Activated CD4-positive, alpha-beta T cell treated with anti-CD3 and anti-CD28 coated beads, Interleukin-2, Interleukin-6, amounts not matched to agents 100 ng/mL and 50 ng/mL, durations not matched to agents 16 hours and 8 hours (primary cell): ENCODE results near the gene SLC25A12.
A peak's percentile ranks its signal among the peaks of the same experiment; 100 is the strongest.
"Not testable (repeated sequence)": the region's sequence is repeated elsewhere in the genome, so short reads cannot be mapped to it uniquely, and the experiment has no call there.

Source experiments
- DNase-seq: peaks from one replicate; pipeline ENCODE4 v3.0.0-alpha.2; 2020

Gene SLC25A12

GRCh38 chr2:171822525-171823322 lies 71.3 kb downstream of the SLC25A12 start:
- no peak for DNase-seq

- DNase-seq: no peak
Observed at GRCh38 chr2:171819453-171819852, 74.6 kb downstream of the SLC25A12 start.

- DNase-seq: no peak
Observed at GRCh38 chr2:171814883-171815282, 79.2 kb downstream of the SLC25A12 start.

- no peak for DNase-seq
Observed at GRCh38 chr2:171814174-171814573, 79.9 kb downstream of the SLC25A12 start.

GRCh38 chr2:171813729-171814128 lies 80.3 kb downstream of the SLC25A12 start:
- DNase-seq: no peak

DNA sequence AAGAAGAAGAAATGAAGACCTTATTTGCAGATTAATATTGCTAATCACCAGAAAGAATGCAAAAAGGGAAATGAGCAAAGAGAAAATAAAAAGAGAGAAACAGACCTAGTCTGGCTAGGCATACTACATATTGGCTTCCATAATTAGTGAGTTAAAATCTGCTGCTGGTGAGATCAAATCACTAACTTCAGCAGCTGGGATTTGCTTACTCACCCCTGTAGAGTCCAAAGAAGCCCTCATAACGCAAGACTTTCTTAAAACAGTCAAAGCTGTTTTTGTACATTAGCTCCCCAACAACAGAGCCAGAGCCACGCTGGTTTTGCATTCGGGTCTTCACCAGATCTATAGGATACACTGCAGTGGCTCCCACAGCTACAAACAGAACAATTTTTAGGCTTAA lies 80.9 kb downstream of the SLC25A12 start:
- DNase-seq: no peak

- DNase-seq: peak; percentile 16
Observed at GRCh38 chr2:171811245-171811628, 82.8 kb downstream of the SLC25A12 start.

DNA sequence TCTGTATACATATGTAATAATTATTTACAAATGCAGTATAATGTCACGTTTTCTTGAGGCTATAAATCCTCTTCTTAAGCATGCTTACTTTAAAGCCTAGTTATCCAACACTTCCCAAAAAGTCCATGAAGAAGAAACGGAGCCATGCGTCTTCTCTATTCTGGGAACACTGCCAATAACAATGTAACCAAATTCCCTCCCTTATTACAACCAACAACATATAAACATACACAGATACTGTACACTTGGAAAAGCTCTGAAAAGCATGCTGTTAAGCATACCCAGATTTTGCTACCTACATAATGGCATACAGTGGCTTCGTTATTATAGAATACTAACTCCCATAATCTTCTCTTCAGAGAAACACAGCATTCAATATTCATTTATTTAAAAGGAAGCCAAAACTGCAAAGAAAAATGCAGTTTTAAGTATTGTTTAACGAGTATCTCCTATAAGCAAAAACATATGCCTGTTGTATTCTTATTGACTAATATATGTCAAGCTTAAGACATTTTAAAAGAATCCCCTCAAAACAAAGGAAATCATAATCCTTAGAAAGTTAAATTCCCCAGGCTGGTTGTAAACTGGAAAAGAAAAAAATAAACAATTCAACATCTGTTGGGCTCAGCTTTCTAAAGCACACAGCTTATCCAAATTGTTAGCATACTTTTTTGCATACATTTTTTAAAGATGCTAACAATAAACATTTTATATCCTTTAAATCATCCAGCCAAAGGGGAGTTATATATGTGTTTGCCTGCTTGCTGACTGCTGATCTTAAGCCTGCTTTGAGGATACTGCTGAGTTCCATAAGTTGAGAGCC lies 83.4 kb downstream of the SLC25A12 start:
- no peak for DNase-seq

GRCh38 chr2:171808885-171809284 lies 85.2 kb downstream of the SLC25A12 start:
- DNase-seq: not testable (repeated sequence)

- DNase-seq: no peak
Observed at GRCh38 chr2:171807831-171808393, 86.1 kb downstream of the SLC25A12 start.

- no peak for DNase-seq
Observed at GRCh38 chr2:171807119-171807518, 86.9 kb downstream of the SLC25A12 start.

- DNase-seq: no peak
Observed at GRCh38 chr2:171804456-171804855, 89.6 kb downstream of the SLC25A12 start.

GRCh38 chr2:171803757-171804156 lies 90.3 kb downstream of the SLC25A12 start:
- DNase-seq: no peak

DNA sequence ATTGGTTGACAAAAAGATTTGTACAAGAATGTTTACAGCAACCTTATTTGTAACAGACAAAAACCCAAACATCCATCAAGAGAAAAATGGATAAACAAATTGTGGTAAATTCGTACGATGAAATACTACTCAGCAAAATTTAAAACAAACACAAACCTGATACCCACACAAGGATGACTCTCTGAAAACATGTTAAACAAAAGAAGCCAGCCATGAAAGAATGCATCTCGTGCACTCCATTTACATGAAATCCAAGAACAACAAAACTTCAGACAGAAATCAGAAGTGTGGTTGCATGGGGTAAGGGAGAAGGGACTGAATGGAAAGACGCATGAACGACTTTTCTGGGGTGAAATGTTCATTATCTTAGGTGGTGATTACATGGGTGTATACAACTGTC lies 93.4 kb downstream of the SLC25A12 start:
- no peak for DNase-seq

GRCh38 chr2:171798156-171798820 lies 95.8 kb downstream of the SLC25A12 start:
- peak; percentile 29 for DNase-seq

DNA sequence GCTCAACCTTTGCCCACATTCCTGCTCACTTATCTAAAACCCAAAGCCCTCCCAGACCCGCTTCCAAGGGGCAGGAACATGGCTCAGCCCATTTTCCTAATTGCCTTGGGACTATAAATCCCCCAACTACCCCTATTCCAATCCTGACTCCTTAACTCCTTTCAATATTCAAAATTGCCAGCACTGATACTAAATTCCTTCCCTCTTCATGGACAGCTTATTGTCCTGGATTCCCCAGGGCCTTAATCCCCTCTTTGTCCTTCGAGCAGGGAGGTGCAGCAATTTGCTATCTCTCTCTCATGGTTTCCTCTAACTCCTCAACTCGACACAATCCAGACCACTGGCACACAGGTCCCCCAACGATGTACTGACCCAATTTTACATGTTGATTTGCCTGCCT lies 99.1 kb downstream of the SLC25A12 start:
- no peak for DNase-seq

GRCh38 chr2:171793691-171794678 lies 100.1 kb downstream of the SLC25A12 start:
- no peak for DNase-seq

- DNase-seq: no peak
Observed at GRCh38 chr2:171792886-171793580, 101.0 kb downstream of the SLC25A12 start.

GRCh38 chr2:171792157-171792556 lies 101.9 kb downstream of the SLC25A12 start:
- no peak for DNase-seq

DNA sequence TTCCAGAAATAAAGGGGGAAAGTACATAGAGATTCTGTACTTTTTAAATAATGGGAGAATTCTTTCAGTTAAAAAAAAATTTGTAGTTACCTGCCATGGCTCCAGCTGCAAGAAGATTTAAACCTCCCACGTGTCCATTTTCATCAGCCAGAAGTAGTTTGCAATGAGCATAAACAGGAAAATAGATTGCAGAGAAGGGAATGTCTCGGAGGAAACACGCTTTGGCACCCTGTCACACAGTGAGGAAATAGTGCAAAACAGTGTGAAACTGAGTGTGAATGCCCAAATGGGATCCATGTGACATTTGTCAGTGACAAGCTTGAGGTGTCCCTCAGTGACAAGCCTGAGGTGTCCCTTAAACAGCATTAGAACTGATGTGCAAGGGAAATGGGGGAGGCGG lies 102.7 kb downstream of the SLC25A12 start:
- no peak for DNase-seq

DNA sequence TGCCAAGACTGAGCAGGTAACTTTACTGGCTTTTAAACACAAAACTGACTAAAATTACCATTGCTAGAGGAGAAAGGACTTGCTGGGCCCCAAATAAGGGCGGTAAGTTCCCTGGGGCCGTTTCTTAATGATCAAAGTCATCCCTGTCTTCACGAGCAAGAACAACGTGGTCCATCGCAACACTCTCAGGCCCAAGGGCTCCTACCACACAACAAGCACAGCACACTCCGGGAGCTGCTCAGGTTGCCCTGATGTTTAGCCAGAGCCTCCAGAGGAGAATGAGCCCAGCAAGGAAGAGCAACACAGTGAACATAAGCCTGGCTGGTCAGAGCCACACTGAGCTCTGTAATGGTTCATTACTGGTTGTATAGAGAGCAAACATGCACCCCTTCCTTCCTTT lies 104.1 kb downstream of the SLC25A12 start:
- no peak for DNase-seq
